ENCODE data around the gene C12orf43. TPM values are rescaled to one million over a fixed set of nuclear protein-coding genes. Genes with fewer than 3 reads are reported as not detected.
A peak's percentile ranks its signal among the peaks of the same experiment; 100 is the strongest.

C12orf43 gene
- total RNA-seq, 2 donors from 2014 or later: 6.7 to 11.5 TPM

DNA sequence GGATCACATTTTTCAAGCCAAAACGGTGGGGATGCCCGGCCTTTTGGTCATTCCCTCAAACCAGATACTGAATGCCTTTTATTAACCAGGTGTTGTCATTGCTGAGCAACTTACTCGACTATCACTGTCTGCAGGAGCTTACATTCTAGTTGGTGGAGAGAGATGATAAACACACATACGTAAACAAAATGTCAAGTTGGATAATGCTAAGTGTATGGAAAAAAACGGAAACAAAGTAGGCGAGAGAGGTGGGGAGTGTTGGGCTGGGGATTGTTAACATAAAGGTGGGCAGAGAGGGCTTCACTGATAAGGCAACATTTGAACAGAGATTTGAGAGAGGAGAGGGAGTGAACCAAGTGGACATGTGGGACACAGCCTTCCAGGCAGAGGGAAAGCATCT, 4.5 kb downstream of the C12orf43 start:
- DNase-seq (no peak), ATAC-seq (no peak)
- H3K4me1 ChIP-seq: peaks cover 16% of the 10 kb centered on the region
- H3K9me3 ChIP-seq: no peaks in the 10 kb centered on the region
- H3K36me3 ChIP-seq (replicated peaks in 1 of 2; ENCODE audit: insufficient read depth in 1 of 2, low read depth in 2 of 2): peaks cover 0 to 1% of the 10 kb centered on the region in 2 donors
- H3K27ac ChIP-seq: no peak overlapping the region
- no peak for TF ChIP-seq POLR2A (IDR thresholded peaks at IDR 0.05)
- TF ChIP-seq, protein P1, sequence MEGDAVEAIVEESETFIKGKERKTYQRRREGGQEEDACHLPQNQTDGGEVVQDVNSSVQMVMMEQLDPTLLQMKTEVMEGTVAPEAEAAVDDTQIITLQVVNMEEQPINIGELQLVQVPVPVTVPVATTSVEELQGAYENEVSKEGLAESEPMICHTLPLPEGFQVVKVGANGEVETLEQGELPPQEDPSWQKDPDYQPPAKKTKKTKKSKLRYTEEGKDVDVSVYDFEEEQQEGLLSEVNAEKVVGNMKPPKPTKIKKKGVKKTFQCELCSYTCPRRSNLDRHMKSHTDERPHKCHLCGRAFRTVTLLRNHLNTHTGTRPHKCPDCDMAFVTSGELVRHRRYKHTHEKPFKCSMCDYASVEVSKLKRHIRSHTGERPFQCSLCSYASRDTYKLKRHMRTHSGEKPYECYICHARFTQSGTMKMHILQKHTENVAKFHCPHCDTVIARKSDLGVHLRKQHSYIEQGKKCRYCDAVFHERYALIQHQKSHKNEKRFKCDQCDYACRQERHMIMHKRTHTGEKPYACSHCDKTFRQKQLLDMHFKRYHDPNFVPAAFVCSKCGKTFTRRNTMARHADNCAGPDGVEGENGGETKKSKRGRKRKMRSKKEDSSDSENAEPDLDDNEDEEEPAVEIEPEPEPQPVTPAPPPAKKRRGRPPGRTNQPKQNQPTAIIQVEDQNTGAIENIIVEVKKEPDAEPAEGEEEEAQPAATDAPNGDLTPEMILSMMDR (IDR thresholded peaks at IDR 0.05): no peak
- no peak overlapping the region for H3K4me3 ChIP-seq
- intact Hi-C loops (cut with DNase I): no loop called here
- no peaks in the 10 kb centered on the region for H3K27me3 ChIP-seq
- WGBS, 2 donors: 76 to 77% methylated on average over 6 of the region's 6 CpGs

DNA sequence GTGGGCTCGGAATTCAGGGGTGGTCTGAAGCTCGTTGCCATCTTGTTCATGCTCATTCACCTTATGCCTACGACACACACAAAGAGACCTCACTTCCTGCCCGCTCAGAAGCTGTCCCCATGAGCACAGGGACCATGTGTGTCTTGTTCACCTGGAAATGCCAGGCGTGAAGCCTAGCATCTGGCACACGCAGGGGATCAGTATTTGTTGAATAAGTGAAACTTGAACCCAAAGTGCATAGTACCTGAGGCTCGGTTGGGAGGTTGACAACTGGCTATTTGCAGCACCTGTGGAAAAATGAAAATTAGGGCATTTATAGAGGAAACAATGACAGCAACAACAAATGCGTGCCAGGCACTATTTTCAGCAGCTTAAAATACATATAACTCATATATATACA, 5.4 kb downstream of the C12orf43 start:
- intact Hi-C loops (cut with DNase I): no loop called here
- TF ChIP-seq, protein P1 (IDR thresholded peaks at IDR 0.05): no peak
- no peak for TF ChIP-seq POLR2A (IDR thresholded peaks at IDR 0.05)
- WGBS, 2 donors: 80 to 83% methylated on average over 8 of the region's 8 CpGs
- no peaks in the 10 kb centered on the region for H3K27me3 ChIP-seq
- DNase-seq (no peak), ATAC-seq (no peak)
- no peak overlapping the region for H3K27ac ChIP-seq
- peaks cover 15% of the 10 kb centered on the region for H3K4me1 ChIP-seq
- H3K36me3 ChIP-seq (replicated peaks in 1 of 2; ENCODE audit: insufficient read depth in 1 of 2, low read depth in 2 of 2): peaks cover 0 to 1% of the 10 kb centered on the region in 2 donors
- H3K9me3 ChIP-seq: no peaks in the 10 kb centered on the region
- no peak overlapping the region for H3K4me3 ChIP-seq

DNA sequence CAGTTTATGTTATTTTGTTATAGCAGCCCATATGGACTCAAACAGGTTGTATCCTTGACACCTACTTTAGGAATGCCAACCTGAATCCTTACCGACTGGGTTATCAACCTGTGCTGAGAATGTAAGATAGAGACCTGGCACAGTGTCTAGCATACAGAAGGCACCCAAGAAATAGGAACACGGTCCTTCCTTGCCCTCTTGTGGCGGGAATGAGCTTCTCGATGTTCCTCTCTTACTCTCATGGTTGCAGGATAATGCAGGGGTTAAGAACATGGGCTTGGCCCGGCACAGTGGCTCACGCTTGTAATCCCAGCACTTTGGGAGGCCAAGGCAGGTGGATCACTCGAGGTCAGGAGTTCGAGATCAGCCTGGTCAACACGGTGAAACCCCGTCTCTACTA, 6.5 kb downstream of the C12orf43 start:
- DNase-seq: peak; percentile 75 to 85 (median 80)
- no peaks in the 10 kb centered on the region for H3K9me3 ChIP-seq
- WGBS, 2 donors: 30 to 32% methylated on average over 10 of the region's 10 CpGs
- TF ChIP-seq, protein P1 (IDR thresholded peaks at IDR 0.05): peak; percentile 44 to 86 (median 82)
- no peak for TF ChIP-seq POLR2A (IDR thresholded peaks at IDR 0.05)
- peak; percentile 91 for ATAC-seq
- H3K4me1 ChIP-seq: peaks cover 7% of the 10 kb centered on the region
- peaks cover 0 to 1% of the 10 kb centered on the region in 2 donors for H3K36me3 ChIP-seq (replicated peaks in 1 of 2; ENCODE audit: insufficient read depth in 1 of 2, low read depth in 2 of 2)
- no peak overlapping the region for H3K4me3 ChIP-seq
- H3K27me3 ChIP-seq: no peaks in the 10 kb centered on the region
- H3K27ac ChIP-seq: no peak overlapping the region
- intact Hi-C loops (cut with DNase I): no loop called here

DNA sequence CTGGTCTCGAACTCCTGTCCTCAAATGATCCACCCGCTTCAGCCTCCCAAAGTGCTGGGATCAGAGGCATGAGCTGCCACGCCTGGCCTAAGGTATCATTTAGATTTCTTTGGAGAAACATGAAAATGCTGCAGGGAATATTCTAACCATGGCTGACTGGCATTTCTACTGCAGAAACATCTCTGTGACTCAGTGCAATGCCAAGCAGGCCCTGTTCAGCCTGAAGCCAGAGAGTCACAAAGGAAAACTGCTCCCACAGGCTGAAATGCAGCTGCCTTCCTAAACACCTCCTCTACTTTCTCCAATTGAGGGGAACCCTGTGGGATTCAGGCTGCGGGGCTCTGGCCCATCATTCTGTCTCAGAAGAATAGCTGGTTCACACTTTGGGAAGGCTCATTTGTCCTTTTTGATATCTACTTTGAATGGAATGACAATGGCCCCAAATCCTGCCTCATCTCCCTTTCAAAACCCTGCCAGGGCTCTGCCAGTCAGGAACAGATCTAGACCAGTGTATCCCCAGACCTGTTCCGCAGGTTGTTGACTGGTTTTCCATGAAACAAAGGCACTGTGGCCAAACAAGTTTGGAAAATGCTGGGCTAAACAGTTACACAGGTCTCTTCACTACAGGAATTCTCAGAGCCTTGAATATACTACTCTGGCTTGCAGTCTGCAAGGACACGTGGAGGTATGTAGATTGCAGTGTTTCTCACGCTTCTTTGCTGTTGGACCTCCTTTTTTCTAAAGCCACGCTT, 7.8 kb downstream of the C12orf43 start:
- ATAC-seq: no peak
- H3K27ac ChIP-seq: no peak overlapping the region
- H3K36me3 ChIP-seq (replicated peaks in 1 of 2; ENCODE audit: insufficient read depth in 1 of 2, low read depth in 2 of 2): peaks cover 0 to 5% of the 10 kb centered on the region in 2 donors
- no peak overlapping the region for H3K4me3 ChIP-seq
- intact Hi-C loops (cut with DNase I): no loop called here
- H3K9me3 ChIP-seq: no peaks in the 10 kb centered on the region
- no peak for TF ChIP-seq POLR2A (IDR thresholded peaks at IDR 0.05)
- TF ChIP-seq, protein P1 (IDR thresholded peaks at IDR 0.05): no peak
- no peak for DNase-seq
- 95 to 98% methylated on average over 8 of the region's 8 CpGs for WGBS, 2 donors
- H3K4me1 ChIP-seq: peaks cover 7% of the 10 kb centered on the region
- no peaks in the 10 kb centered on the region for H3K27me3 ChIP-seq

DNA sequence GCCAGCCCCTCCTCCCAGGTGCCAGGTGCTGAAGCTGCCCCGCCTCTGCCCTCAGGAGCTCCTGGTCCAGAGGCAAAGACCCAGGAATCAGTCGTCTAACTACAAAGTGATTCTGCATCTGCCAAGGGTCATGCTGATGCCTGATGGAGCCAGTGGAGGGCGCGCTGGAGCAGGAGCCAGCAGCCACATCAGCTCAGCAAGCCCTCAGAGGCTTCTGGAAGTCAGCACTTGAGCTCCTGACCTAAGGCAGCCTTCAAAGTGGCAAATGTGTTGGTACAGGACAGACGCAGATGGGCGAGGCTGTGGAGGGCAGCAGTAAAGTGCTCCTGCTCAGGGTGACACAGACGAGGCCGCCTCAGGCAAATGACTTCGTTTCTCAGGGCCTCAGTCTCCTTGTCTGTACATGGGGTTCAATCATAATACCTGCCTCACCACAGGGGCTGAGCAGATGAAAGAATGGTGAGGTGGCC, 10.9 kb downstream of the C12orf43 start:
- WGBS, 2 donors: 60 to 69% methylated on average over 5 to 8 of the region's 9 CpGs

More for the DNA sequence above, 10.9 kb downstream of the C12orf43 start:
- Histone ChIP-seq H3K4me3 (no peak overlapping the region), H3K27ac (no peak overlapping the region), H3K9me3 (no peaks in the 10 kb centered on the region), H3K36me3 (replicated peaks in 1 of 2; ENCODE audit: insufficient read depth in 1 of 2, low read depth in 2 of 2) (peaks cover 0 to 9% of the 10 kb centered on the region in 2 donors), H3K27me3 (no peaks in the 10 kb centered on the region), H3K4me1 (peaks cover 7% of the 10 kb centered on the region)
- DNase-seq (peak; percentile 36 to 54 (median 48)), ATAC-seq (no peak)
- TF ChIP-seq, protein P1 (IDR thresholded peaks at IDR 0.05): peak; percentile 11 to 53 (median 36)
- no peak for TF ChIP-seq POLR2A (IDR thresholded peaks at IDR 0.05)
- intact Hi-C loops (cut with DNase I): no loop called here
